GM12878 (cell line): ENCODE results near the gene MAP3K5. TPM values are rescaled to one million over a fixed set of nuclear protein-coding genes. Genes with fewer than 3 reads are reported as not detected.

Experiments used
- ATAC-seq: fragments of 200-7000 bp; cut with Tn5 transposase; 3 replicates; pipeline ENCODE4 v1.9.1; 2020; ENCODE audit warnings: mild to moderate bottlenecking, moderate library complexity
- BruUV-seq: library from RNA; stranded (reverse); fragments of 400-500 nt; replicated peaks from 2 replicates; lab custom pipeline; 2021; lab: Mats Ljungman, UMichigan
- CTCF ChIA-PET: fragments of 300-600 bp; sonication (Branson Sonifier 250); formaldehyde crosslinking; extraction: SDS; loops from one replicate; lab custom pipeline; 2021; ENCODE audit warnings: inconsistent platforms; lab: Yijun Ruan, JAX
- POLR2A ChIA-PET: fragments of 350-600 bp; formaldehyde crosslinking; extraction: SDS; loops from one replicate; lab custom pipeline; 2021; ENCODE audit warnings: inconsistent platforms; lab: Charles Lee
- RAD21 ChIA-PET: fragments of 300-600 bp; sonication (Branson Sonifier 250); formaldehyde crosslinking; loops from one replicate; lab custom pipeline; 2023; ENCODE audit warnings: antibody characterized with exemption; ENCODE audit not compliant: unreplicated experiment; lab: Charles Lee
- SMC1A ChIA-PET: fragments of 300-600 bp; sonication (Branson Sonifier 250); formaldehyde crosslinking; loops from one replicate; lab custom pipeline; 2023; ENCODE audit not compliant: unreplicated experiment, uncharacterized antibody; lab: Charles Lee
- DNase-seq: peaks from one replicate; pipeline ENCODE4 v3.0.0-alpha.2; 2011; ENCODE audit warnings: low read depth, low spot score
- FAIRE-seq: peaks from 3 replicates; lab custom pipeline; 2011; peaks lifted over from hg19 to GRCh38; lab: Jason Lieb, UNC
- H2AFZ ChIP-seq: 2 replicates; pipeline ENCODE4 v1.6.0; 2011; ENCODE audit warnings: low read depth, low read length, control low read depth; ENCODE audit not compliant: control insufficient read depth
- H3K27ac ChIP-seq: 2 replicates; pipeline ENCODE4 v1.5.1; 2011; ENCODE audit warnings: control low read depth; ENCODE audit not compliant: control insufficient read depth, insufficient read depth
- H3K27me3 ChIP-seq, 2 experiments: replicated peaks in 1 of 2; 2 replicates each; pipeline versions ENCODE4 v1.6.0 to v1.6.1; 2011; ENCODE audit warnings: low read length in 1 of 2; ENCODE audit not compliant: control insufficient read depth in 2 of 2, insufficient read depth in 2 of 2
- H3K36me3 ChIP-seq, 2 experiments: 2 replicates each; pipeline ENCODE4 v1.5.1; 2011; ENCODE audit warnings: low read length in 1 of 2; ENCODE audit not compliant: control insufficient read depth in 2 of 2, insufficient read depth in 2 of 2
- H3K4me1 ChIP-seq: 2 replicates; pipeline ENCODE4 v1.6.1; 2011; ENCODE audit warnings: mild to moderate bottlenecking, low read length, moderate library complexity, mixed read lengths; ENCODE audit not compliant: control insufficient read depth, insufficient read depth
- H3K4me2 ChIP-seq: 2 replicates; pipeline ENCODE4 v1.6.0; 2011; ENCODE audit warnings: control low read depth; ENCODE audit not compliant: control insufficient read depth, insufficient read depth
- H3K4me3 ChIP-seq: fragments of 200-600 bp; sonication (generic); 2 replicates; pipeline ENCODE4 v1.5.1; 2016
- H3K79me2 ChIP-seq: 2 replicates; pipeline ENCODE4 v1.6.0; 2011; ENCODE audit warnings: low read length; ENCODE audit not compliant: control insufficient read depth, insufficient read depth
- H3K9ac ChIP-seq: 2 replicates; pipeline ENCODE4 v1.8.0; 2011; ENCODE audit warnings: low read length, control low read depth, mixed read lengths; ENCODE audit not compliant: control insufficient read depth, insufficient read depth
- H3K9me3 ChIP-seq: replicated peaks from 3 replicates; pipeline ENCODE4 v1.5.1; 2011; ENCODE audit warnings: mild to moderate bottlenecking, low read length; ENCODE audit not compliant: control insufficient read depth, insufficient read depth
- H4K20me1 ChIP-seq: 2 replicates; pipeline ENCODE4 v1.6.0; 2011; ENCODE audit not compliant: control insufficient read depth, insufficient read depth
- CBFB ChIP-seq: IDR thresholded peaks from 2 replicates; pipeline ENCODE4 v1.6.1; 2016; ENCODE audit warnings: antibody characterized with exemption, low read depth
- CHD4 ChIP-seq: fragments of 200-600 bp; sonication (generic); IDR thresholded peaks from 2 replicates; pipeline ENCODE4 v1.6.1; 2016; ENCODE audit warnings: mild to moderate bottlenecking
- CREB1 ChIP-seq: IDR thresholded peaks from 2 replicates; pipeline ENCODE4 v1.6.1; 2012; ENCODE audit warnings: low read depth, mild to moderate bottlenecking, inconsistent platforms
- DPF2 ChIP-seq: fragments of 450-650 bp; IDR thresholded peaks from 2 replicates; pipeline ENCODE4 v1.6.1; 2017; ENCODE audit warnings: mild to moderate bottlenecking
- MYB ChIP-seq: fragments of 150-350 bp; IDR thresholded peaks from 2 replicates; pipeline ENCODE4 v1.6.1; 2014; ENCODE audit warnings: mild to moderate bottlenecking, low read depth, low read length, borderline replicate concordance
- PAX8 ChIP-seq: fragments of 450-650 bp; IDR thresholded peaks from 2 replicates; pipeline ENCODE4 v1.6.1; 2017; ENCODE audit warnings: mild to moderate bottlenecking, moderate library complexity
- RB1 ChIP-seq: fragments of 450-650 bp; formaldehyde crosslinking; IDR thresholded peaks from 2 replicates; pipeline ENCODE4 v1.6.1; 2017; ENCODE audit warnings: mild to moderate bottlenecking, borderline replicate concordance
- RCOR1 ChIP-seq: conservative IDR thresholded peaks from 2 replicates; pipeline ENCODE4 v1.6.1; 2012; ENCODE audit warnings: low read depth, low read length, improper control_type of control experiment
- SREBF2 ChIP-seq: IDR thresholded peaks from 2 replicates; pipeline ENCODE4 v1.6.1; 2012; ENCODE audit warnings: mild to moderate bottlenecking, low read length
- TCF3 ChIP-seq: IDR thresholded peaks from 2 replicates; pipeline ENCODE4 v1.6.1; 2012; ENCODE audit warnings: low read depth, mild to moderate bottlenecking, low read length, borderline replicate concordance; ENCODE audit not compliant: insufficient read depth
- TCF7 ChIP-seq: IDR thresholded peaks from 2 replicates; pipeline ENCODE4 v1.6.1; 2014; ENCODE audit warnings: antibody characterized with exemption, borderline replicate concordance
- WRNIP1 ChIP-seq: IDR thresholded peaks from 2 replicates; pipeline ENCODE4 v1.6.1; 2011; ENCODE audit warnings: low read depth, low read length, improper control_type of control experiment, borderline replicate concordance
- WGBS: methylation state at CpG from one replicate; pipeline ENCODE4 v1.1.6; 2016; ENCODE audit warnings: low lambda C conversion rate; ENCODE audit not compliant: insufficient replicate concordance, insufficient coverage; ENCODE audit errors: missing lambda C conversion rate; 5-methylcytosine and 5-hydroxymethylcytosine counted together
- in situ Hi-C: fragments of 300-500 bp; cut with MboI; formaldehyde crosslinking; loops from 9 replicates; pipeline ENCODE4 v1.14.3; 2018; ENCODE audit warnings: mixed read lengths
- intact Hi-C: fragments of 100-400 bp; cut with micrococcal nuclease; formaldehyde crosslinking; loops from one replicate; pipeline ENCODE4 v1.14.2; 2022; ENCODE audit not compliant: unreplicated experiment
- polyA plus RNA-seq, 11 experiments: library from polyadenylated mRNA; depleted of rRNA in 4 of 11; unstranded in 6 of 11; stranded (reverse) in 5 of 11; fragments of >200 nt; fragmentation: Nextera tagmentation in 4 of 11; fragmentation: Illumina TruSeq in 1 of 11; extraction: Ambion mirVana in 4 of 11; extraction: Trizol in 1 of 11; gene quantifications; 1 replicate in 1 of 11; 2 replicates in 10 of 11; pipeline versions ENCODE4 v1.2.1 to v1.2.3, GENCODE V29; 2011 to 2016; ENCODE audit warnings: inconsistent platforms in 2 of 11, missing spikeins in 2 of 11, low read depth in 1 of 11
- total RNA-seq, 4 experiments: library from RNA; depleted of rRNA in 3 of 4; stranded (reverse); fragments of >200 nt in 3 of 4; fragmentation: Illumina TruSeq in 1 of 4; extraction: Trizol in 1 of 4; gene quantifications; 2 replicates each; pipeline versions ENCODE4 v1.2.1 to v1.2.3, GENCODE V29; 2013 to 2021
- TF ChIP-seq, protein P1 (sequence below): fragments of 450-650 bp; IDR thresholded peaks from 2 replicates; pipeline ENCODE4 v1.6.1; 2018; ENCODE audit warnings: mild to moderate bottlenecking, low read depth, moderate library complexity; ENCODE audit not compliant: partially characterized antibody
- TF ChIP-seq, protein P2 (sequence below): fragments of 450-650 bp; formaldehyde crosslinking; IDR thresholded peaks from 2 replicates; pipeline ENCODE4 v1.4.0; 2020; ENCODE audit warnings: mild to moderate bottlenecking, moderate library complexity
- TF ChIP-seq, protein P3 (sequence below): IDR thresholded peaks from 2 replicates; pipeline ENCODE4 v1.6.1; 2012; ENCODE audit warnings: low read length, inconsistent platforms

Gene MAP3K5
- total and polyA plus RNA-seq, 10 of the 15 experiments (the other 5 are each of a cell fraction or from before 2014, with no cell fraction given): 5.4 to 34.3 (median 26.4) TPM

DNA sequence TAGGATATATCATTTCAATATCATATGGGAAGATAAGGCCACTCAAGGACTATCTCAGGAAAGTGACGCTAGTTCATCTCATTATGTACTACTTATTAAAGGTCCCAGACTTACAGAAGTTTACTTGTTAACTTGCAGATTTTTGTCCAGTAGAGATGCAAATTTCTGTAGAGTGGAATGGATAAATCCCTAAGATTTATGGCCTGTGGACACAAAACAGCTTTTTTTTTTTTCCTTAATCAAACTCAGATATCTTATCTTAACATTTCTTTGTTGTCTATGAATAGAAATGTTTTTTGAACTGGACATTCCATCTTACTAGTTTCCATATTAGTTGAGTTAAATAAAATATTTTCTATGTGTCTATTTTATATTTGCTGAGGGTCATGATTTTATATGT, 131.6 kb downstream of the MAP3K5 start:
- Histone ChIP-seq H3K9ac (no peak overlapping the region), H3K4me3 (no peak overlapping the region), H3K9me3 (no peaks in the 10 kb centered on the region), H4K20me1 (no peaks in the 10 kb centered on the region), H3K79me2 (no peaks in the 10 kb centered on the region), H3K27ac (no peak overlapping the region), H3K4me2 (no peak overlapping the region), H2AFZ (no peak overlapping the region), H3K27me3 (no peaks in the 10 kb centered on the region), H3K4me1 (no peaks in the 10 kb centered on the region), H3K36me3 (peaks cover 6 to 33% of the 10 kb centered on the region in 2 experiments; a peak in 3 of 4 replicates)
- ChIA-PET SMC1A (interaction anchor here (1.5 kb wide), 1 partner anchor 10 kb away, joined by 3 read pairs; no protein-coding TSS in a partner anchor), RAD21 (interaction anchor here (1.1 kb wide), 1 partner anchor 10 kb away, joined by 4 read pairs; no protein-coding TSS in a partner anchor), CTCF (interaction anchor here (1.4 to 1.6 kb wide), 2 partner anchors 17 to 32 kb away, joined by 3 to 7 read pairs; no protein-coding TSS in a partner anchor), POLR2A (no interaction called here)
- 100% methylated on average over 1 of the region's 1 CpG for WGBS
- FAIRE-seq: no peak
- no TSS peak for BruUV-seq
- in situ Hi-C loops (no loop called here), intact Hi-C loops (no loop called here)
- no peak for ATAC-seq
- no peak for DNase-seq
- TF ChIP-seq SREBF2 (no peak), DPF2 (no peak), CBFB (no peak), WRNIP1 (no peak), MYB (no peak), PAX8 (no peak), TCF7 (no peak), CREB1 (no peak), RB1 (no peak), CHD4 (no peak), TCF3 (no peak), RCOR1 (no peak)
- TF ChIP-seq, protein P1, sequence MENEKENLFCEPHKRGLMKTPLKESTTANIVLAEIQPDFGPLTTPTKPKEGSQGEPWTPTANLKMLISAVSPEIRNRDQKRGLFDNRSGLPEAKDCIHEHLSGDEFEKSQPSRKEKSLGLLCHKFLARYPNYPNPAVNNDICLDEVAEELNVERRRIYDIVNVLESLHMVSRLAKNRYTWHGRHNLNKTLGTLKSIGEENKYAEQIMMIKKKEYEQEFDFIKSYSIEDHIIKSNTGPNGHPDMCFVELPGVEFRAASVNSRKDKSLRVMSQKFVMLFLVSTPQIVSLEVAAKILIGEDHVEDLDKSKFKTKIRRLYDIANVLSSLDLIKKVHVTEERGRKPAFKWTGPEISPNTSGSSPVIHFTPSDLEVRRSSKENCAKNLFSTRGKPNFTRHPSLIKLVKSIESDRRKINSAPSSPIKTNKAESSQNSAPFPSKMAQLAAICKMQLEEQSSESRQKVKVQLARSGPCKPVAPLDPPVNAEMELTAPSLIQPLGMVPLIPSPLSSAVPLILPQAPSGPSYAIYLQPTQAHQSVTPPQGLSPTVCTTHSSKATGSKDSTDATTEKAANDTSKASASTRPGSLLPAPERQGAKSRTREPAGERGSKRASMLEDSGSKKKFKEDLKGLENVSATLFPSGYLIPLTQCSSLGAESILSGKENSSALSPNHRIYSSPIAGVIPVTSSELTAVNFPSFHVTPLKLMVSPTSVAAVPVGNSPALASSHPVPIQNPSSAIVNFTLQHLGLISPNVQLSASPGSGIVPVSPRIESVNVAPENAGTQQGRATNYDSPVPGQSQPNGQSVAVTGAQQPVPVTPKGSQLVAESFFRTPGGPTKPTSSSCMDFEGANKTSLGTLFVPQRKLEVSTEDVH: no peak
- TF ChIP-seq, protein P2, sequence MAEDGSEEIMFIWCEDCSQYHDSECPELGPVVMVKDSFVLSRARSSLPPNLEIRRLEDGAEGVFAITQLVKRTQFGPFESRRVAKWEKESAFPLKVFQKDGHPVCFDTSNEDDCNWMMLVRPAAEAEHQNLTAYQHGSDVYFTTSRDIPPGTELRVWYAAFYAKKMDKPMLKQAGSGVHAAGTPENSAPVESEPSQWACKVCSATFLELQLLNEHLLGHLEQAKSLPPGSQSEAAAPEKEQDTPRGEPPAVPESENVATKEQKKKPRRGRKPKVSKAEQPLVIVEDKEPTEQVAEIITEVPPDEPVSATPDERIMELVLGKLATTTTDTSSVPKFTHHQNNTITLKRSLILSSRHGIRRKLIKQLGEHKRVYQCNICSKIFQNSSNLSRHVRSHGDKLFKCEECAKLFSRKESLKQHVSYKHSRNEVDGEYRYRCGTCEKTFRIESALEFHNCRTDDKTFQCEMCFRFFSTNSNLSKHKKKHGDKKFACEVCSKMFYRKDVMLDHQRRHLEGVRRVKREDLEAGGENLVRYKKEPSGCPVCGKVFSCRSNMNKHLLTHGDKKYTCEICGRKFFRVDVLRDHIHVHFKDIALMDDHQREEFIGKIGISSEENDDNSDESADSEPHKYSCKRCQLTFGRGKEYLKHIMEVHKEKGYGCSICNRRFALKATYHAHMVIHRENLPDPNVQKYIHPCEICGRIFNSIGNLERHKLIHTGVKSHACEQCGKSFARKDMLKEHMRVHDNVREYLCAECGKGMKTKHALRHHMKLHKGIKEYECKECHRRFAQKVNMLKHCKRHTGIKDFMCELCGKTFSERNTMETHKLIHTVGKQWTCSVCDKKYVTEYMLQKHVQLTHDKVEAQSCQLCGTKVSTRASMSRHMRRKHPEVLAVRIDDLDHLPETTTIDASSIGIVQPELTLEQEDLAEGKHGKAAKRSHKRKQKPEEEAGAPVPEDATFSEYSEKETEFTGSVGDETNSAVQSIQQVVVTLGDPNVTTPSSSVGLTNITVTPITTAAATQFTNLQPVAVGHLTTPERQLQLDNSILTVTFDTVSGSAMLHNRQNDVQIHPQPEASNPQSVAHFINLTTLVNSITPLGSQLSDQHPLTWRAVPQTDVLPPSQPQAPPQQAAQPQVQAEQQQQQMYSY (CRISPR knock-in tag): no peak
- TF ChIP-seq, protein P3, sequence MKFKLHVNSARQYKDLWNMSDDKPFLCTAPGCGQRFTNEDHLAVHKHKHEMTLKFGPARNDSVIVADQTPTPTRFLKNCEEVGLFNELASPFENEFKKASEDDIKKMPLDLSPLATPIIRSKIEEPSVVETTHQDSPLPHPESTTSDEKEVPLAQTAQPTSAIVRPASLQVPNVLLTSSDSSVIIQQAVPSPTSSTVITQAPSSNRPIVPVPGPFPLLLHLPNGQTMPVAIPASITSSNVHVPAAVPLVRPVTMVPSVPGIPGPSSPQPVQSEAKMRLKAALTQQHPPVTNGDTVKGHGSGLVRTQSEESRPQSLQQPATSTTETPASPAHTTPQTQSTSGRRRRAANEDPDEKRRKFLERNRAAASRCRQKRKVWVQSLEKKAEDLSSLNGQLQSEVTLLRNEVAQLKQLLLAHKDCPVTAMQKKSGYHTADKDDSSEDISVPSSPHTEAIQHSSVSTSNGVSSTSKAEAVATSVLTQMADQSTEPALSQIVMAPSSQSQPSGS: no peak
